H1 (cell line): ENCODE data around the gene ZNF189. TPM values are rescaled to one million over a fixed set of nuclear protein-coding genes. Genes with fewer than 3 reads are reported as not detected.

Experiments
- CTCF ChIA-PET: fragments of 300-600 bp; sonication (Branson Sonifier 250); formaldehyde crosslinking; loops from one replicate; lab custom pipeline; 2021; ENCODE audit not compliant: partially characterized antibody; lab: Charles Lee
- POLR2A ChIA-PET: fragments of 300-600 bp; sonication (Branson Sonifier 250); formaldehyde crosslinking; loops from one replicate; lab custom pipeline; 2021; ENCODE audit warnings: inconsistent platforms; ENCODE audit not compliant: partially characterized antibody; lab: Charles Lee
- DNase-seq, 2 experiments: peaks; one replicate each; pipeline versions ENCODE4 v3.0.0 to v3.0.0-alpha.2; 2010 to 2022; ENCODE audit warnings: low spot score in 2 of 2, low read depth in 1 of 2, mixed read lengths in 1 of 2
- FAIRE-seq: peaks from 2 replicates; lab custom pipeline; 2011; peaks lifted over from hg19 to GRCh38; lab: Jason Lieb, UNC
- H2AFZ ChIP-seq: 2 replicates; pipeline ENCODE4 v1.8.1; 2012; ENCODE audit warnings: low read length, inconsistent platforms
- H2AK5ac ChIP-seq: 2 replicates; pipeline ENCODE4 v1.6.1; 2013; ENCODE audit warnings: low read depth, low read length
- H2BK120ac ChIP-seq: replicated peaks from 2 replicates; pipeline ENCODE3; 2013; ENCODE audit warnings: low read depth, low read length, inconsistent platforms
- H2BK12ac ChIP-seq: 2 replicates; pipeline ENCODE4 v1.6.1; 2013; ENCODE audit warnings: low read depth, low read length
- H2BK15ac ChIP-seq: 2 replicates; pipeline ENCODE4 v1.6.1; 2013; ENCODE audit warnings: low read length
- H2BK20ac ChIP-seq: 2 replicates; pipeline ENCODE4 v1.6.1; 2013; ENCODE audit warnings: low read length
- H2BK5ac ChIP-seq: 2 replicates; pipeline ENCODE4 v1.6.1; 2013; ENCODE audit warnings: low read depth, low read length
- H3K14ac ChIP-seq: 2 replicates; pipeline ENCODE4 v1.6.1; 2013; ENCODE audit warnings: inconsistent platforms; ENCODE audit not compliant: insufficient read length
- H3K18ac ChIP-seq: 2 replicates; pipeline ENCODE4 v1.6.1; 2013; ENCODE audit warnings: low read length; ENCODE audit errors: extremely low read depth
- H3K23ac ChIP-seq: 2 replicates; pipeline ENCODE4 v1.6.1; 2013; ENCODE audit warnings: inconsistent platforms; ENCODE audit not compliant: insufficient read length
- H3K23me2 ChIP-seq: 2 replicates; pipeline ENCODE4 v1.6.1; 2013; ENCODE audit warnings: low read depth, low read length
- H3K27ac ChIP-seq: 2 replicates; pipeline ENCODE4 v1.6.1; 2011; ENCODE audit warnings: low read depth, low read length, inconsistent platforms
- H3K27me3 ChIP-seq, 4 experiments: replicated peaks in 1 of 4; 1 replicate in 1 of 4; 2 replicates in 3 of 4; pipeline versions ENCODE4 v1.6.1 to v1.8.1; 2011 to 2013; ENCODE audit warnings: low read length in 3 of 4, mild to moderate bottlenecking in 3 of 4, inconsistent platforms in 2 of 4, mixed read lengths in 2 of 4, moderate library complexity in 1 of 4; ENCODE audit not compliant: control insufficient read depth in 3 of 4, insufficient read depth in 3 of 4; ENCODE audit errors: extremely low read depth in 1 of 4
- H3K36me3 ChIP-seq, 4 experiments: 2 replicates each; pipeline versions ENCODE4 v1.6.1 to v1.8.1; 2011 to 2013; ENCODE audit warnings: mild to moderate bottlenecking in 4 of 4, low read length in 3 of 4, moderate library complexity in 2 of 4, control low read depth in 1 of 4, inconsistent platforms in 1 of 4; ENCODE audit not compliant: insufficient read depth in 4 of 4, control insufficient read depth in 2 of 4
- H3K4ac ChIP-seq: replicated peaks from 2 replicates; pipeline ENCODE3; 2013; ENCODE audit warnings: low read length, low read depth, mixed read lengths, inconsistent platforms; ENCODE audit not compliant: insufficient read length
- H3K4me1 ChIP-seq, 4 experiments: replicated peaks in 1 of 4; 1 replicate in 1 of 4; 2 replicates in 3 of 4; pipeline versions ENCODE4 v1.6.1 to v1.8.1; 2011 to 2013; ENCODE audit warnings: low read length in 3 of 4, inconsistent platforms in 2 of 4, mixed read lengths in 1 of 4; ENCODE audit not compliant: insufficient read depth in 4 of 4, control insufficient read depth in 3 of 4
- H3K4me2 ChIP-seq, 2 experiments: 2 replicates each; pipeline versions ENCODE4 v1.6.1 to v1.8.1; 2011 to 2013; ENCODE audit warnings: low read depth in 2 of 2, low read length in 2 of 2, control low read depth in 1 of 2, inconsistent platforms in 1 of 2, mild to moderate bottlenecking in 1 of 2; ENCODE audit not compliant: insufficient read depth in 1 of 2
- H3K4me3 ChIP-seq, 4 experiments: fragments of 200-600, 300-600 bp in 1 of 4; sonication (generic), shearing (Covaris generic), sonication (Bioruptor Twin) in 1 of 4; 2 replicates each; pipeline versions ENCODE4 v1.5.1 to v1.8.1; 2011 to 2016; ENCODE audit warnings: low read length in 4 of 4, low read depth in 3 of 4, control low read depth in 2 of 4, inconsistent platforms in 2 of 4, mild to moderate bottlenecking in 2 of 4, mixed read lengths in 1 of 4, moderate library complexity in 1 of 4; ENCODE audit not compliant: insufficient read depth in 2 of 4; ENCODE audit errors: extremely low read depth in 1 of 4
- H3K56ac ChIP-seq: replicated peaks from 2 replicates; pipeline ENCODE3; 2013; ENCODE audit warnings: low read depth, mild to moderate bottlenecking, mixed read lengths, low read length, inconsistent platforms; ENCODE audit not compliant: insufficient read length
- H3K79me1 ChIP-seq: 2 replicates; pipeline ENCODE4 v1.6.1; 2013; ENCODE audit warnings: low read depth, low read length, control low read depth
- H3K79me2 ChIP-seq, 2 experiments: 2 replicates each; pipeline versions ENCODE4 v1.6.1 to v1.8.1; 2012 to 2013; ENCODE audit warnings: low read length in 2 of 2, mild to moderate bottlenecking in 2 of 2, inconsistent platforms in 1 of 2; ENCODE audit not compliant: insufficient read depth in 2 of 2, control insufficient read depth in 1 of 2
- H3K9ac ChIP-seq, 4 experiments: replicated peaks in 1 of 4; 1 replicate in 1 of 4; 2 replicates in 3 of 4; pipeline versions ENCODE4 v1.6.1 to v1.8.1; 2011 to 2013; ENCODE audit warnings: low read depth in 3 of 4, low read length in 3 of 4, control low read depth in 2 of 4, mild to moderate bottlenecking in 2 of 4, moderate library complexity in 2 of 4, inconsistent platforms in 1 of 4; ENCODE audit errors: extremely low read depth in 1 of 4
- H3K9me3 ChIP-seq, 2 experiments: 2 replicates each; pipeline versions ENCODE4 v1.6.1 to v1.8.1; 2012 to 2013; ENCODE audit warnings: mild to moderate bottlenecking in 2 of 2, moderate library complexity in 2 of 2, control low read depth in 1 of 2, inconsistent platforms in 1 of 2, low read depth in 1 of 2, low read length in 1 of 2, mixed read lengths in 1 of 2; ENCODE audit not compliant: insufficient read depth in 2 of 2
- H4K20me1 ChIP-seq, 2 experiments: replicated peaks in 1 of 2; 2 replicates each; pipeline versions ENCODE3 to v1.8.1; 2011 to 2013; ENCODE audit warnings: inconsistent platforms in 2 of 2, low read length in 2 of 2, mild to moderate bottlenecking in 1 of 2; ENCODE audit not compliant: insufficient read depth in 2 of 2, control insufficient read depth in 1 of 2
- H4K5ac ChIP-seq: 2 replicates; pipeline ENCODE4 v1.6.1; 2013; ENCODE audit warnings: low read length, low read depth, mixed read lengths, inconsistent platforms; ENCODE audit not compliant: insufficient read length
- H4K8ac ChIP-seq: 2 replicates; pipeline ENCODE4 v1.8.0; 2013; ENCODE audit warnings: mild to moderate bottlenecking, moderate library complexity, low read length, inconsistent platforms; ENCODE audit not compliant: insufficient read depth; ENCODE audit errors: extremely low read depth
- H4K91ac ChIP-seq: replicated peaks from 2 replicates; pipeline ENCODE3; 2013; ENCODE audit warnings: low read length, mixed read lengths, inconsistent platforms; ENCODE audit not compliant: insufficient read length
- JUN ChIP-seq: IDR thresholded peaks from 2 replicates; pipeline ENCODE4 v1.6.1; 2011; ENCODE audit warnings: low read depth, mild to moderate bottlenecking, improper control_type of control experiment, low read length
- WGBS, 2 experiments: shearing (Covaris generic) in 1 of 2; methylation state at CpG; one replicate each; pipeline versions ENCODE4 v1.1.6 to v1.1.7; 2013 to 2015; ENCODE audit warnings: low lambda C conversion rate in 2 of 2, mixed read lengths in 2 of 2, inconsistent platforms in 1 of 2, low coverage in 1 of 2, missing lambda C conversion rate in 1 of 2; ENCODE audit not compliant: insufficient replicate concordance in 2 of 2, insufficient coverage in 1 of 2, insufficient read length in 1 of 2; ENCODE audit errors: extremely low coverage in 1 of 2, missing lambda C conversion rate in 1 of 2; 5-methylcytosine and 5-hydroxymethylcytosine counted together
- polyA plus RNA-seq, 7 experiments: library from polyadenylated mRNA; depleted of rRNA in 3 of 7; stranded (reverse) in 5 of 7; unstranded in 2 of 7; fragments of >200 nt in 5 of 7; fragments of 200-250 nt in 2 of 7; gene quantifications; 1 replicate in 5 of 7; 2 replicates in 1 of 7; 4 replicates in 1 of 7; pipeline versions ENCODE4 v1.2.1 to v1.2.3, GENCODE V29; 2011 to 2013; ENCODE audit warnings: missing spikeins in 2 of 7, mixed read lengths in 2 of 7
- total RNA-seq: library from RNA; stranded (reverse); fragmentation: NEBNext Ultra II Directional; extraction: Animal tissue kit (Norgen Biotek cat#: 25700); gene quantifications from 2 replicates; pipeline ENCODE4 v1.2.1, GENCODE V29; 2021

Gene ZNF189
- total and polyA plus RNA-seq, 2 of the 8 experiments (the other 6 are each of a cell fraction or from before 2014, with no cell fraction given): 1.9 to 12.3 TPM

- Histone ChIP-seq H3K79me2 (no peaks in the 10 kb centered on the region), H3K14ac (no peak overlapping the region), H3K18ac (no peak overlapping the region), H2BK5ac (no peak overlapping the region), H4K5ac (no peak overlapping the region), H2AFZ (no peak overlapping the region), H3K36me3 (no peaks in the 10 kb centered on the region), H3K4me1 (no peaks in the 10 kb centered on the region), H3K4ac (no peak overlapping the region), H3K79me1 (no peaks in the 10 kb centered on the region), H2BK20ac (no peak overlapping the region), H3K9me3 (no peaks in the 10 kb centered on the region), H3K23ac (no peak overlapping the region), H3K4me3 (no peak overlapping the region)
- 88% methylated on average over 3 of the region's 3 CpGs; no CpG with 5 or more reads in 1 of the 2 experiments for WGBS, 2 experiments
- TF ChIP-seq JUN: no peak
- TF ChIP-seq, all 59 proteins: peak for 0
- FAIRE-seq (no peak), DNase-seq (no peak)
- H4K8ac ChIP-seq: no peak overlapping the region
- no peak overlapping the region for H3K56ac ChIP-seq
- no peak overlapping the region for H3K4me2 ChIP-seq
- H3K23me2 ChIP-seq: no peaks in the 10 kb centered on the region; the same call in 1 of the 2 replicates
- H3K27me3 ChIP-seq: no peaks in the 10 kb centered on the region
- ChIA-PET CTCF (interaction anchor here (1.0 to 3.1 kb wide), 5 partner anchors 8 to 47 kb away, joined by 3 to 11 read pairs (median 4); no protein-coding TSS in a partner anchor), POLR2A (no interaction called here)
- H2BK15ac ChIP-seq: no peak overlapping the region
- no peak overlapping the region for H2BK12ac ChIP-seq
- no peak overlapping the region for H3K27ac ChIP-seq
- no peak overlapping the region for H2BK120ac ChIP-seq
- H2AK5ac ChIP-seq: no peak overlapping the region
- H4K91ac ChIP-seq: no peak overlapping the region
- H3K9ac ChIP-seq: no peak overlapping the region
- no peaks in the 10 kb centered on the region for H4K20me1 ChIP-seq
Observed at GRCh38 chr9:101440714-101441230, 42.1 kb downstream of the ZNF189 start.
